Stomach (tissue), 9 donors: ENCODE measurements around the gene MYL2. TPM values are rescaled to one million over a fixed set of nuclear protein-coding genes. Genes with fewer than 3 reads are reported as not detected.

Source experiments
- DNase-seq, 2 donors: peaks; one replicate each; pipeline versions ENCODE4 v3.0.0 to v3.0.0-alpha.2; 2013 to 2019
- H3K27ac ChIP-seq, 5 donors: fragments of 200-600 bp in 4 of 5; sonication (generic) in 4 of 5; one replicate each; pipeline ENCODE4 v1.5.1; 2013 to 2019; ENCODE audit warnings: mild to moderate bottlenecking in 1 of 5, moderate library complexity in 1 of 5
- H3K27me3 ChIP-seq, 3 donors: fragments of 200-600 bp; sonication (generic); one replicate each; pipeline ENCODE4 v1.5.1; 2017 to 2019; ENCODE audit warnings: mixed run types in 1 of 3
- H3K36me3 ChIP-seq, 4 donors: fragments of 200-600 bp; sonication (generic); 1 replicate in 3 of 4; 2 replicates in 1 of 4; pipeline ENCODE4 v1.5.1; 2016 to 2019
- H3K4me1 ChIP-seq, 4 donors: fragments of 200-600 bp; sonication (generic); one replicate each; pipeline ENCODE4 v1.5.1; 2016 to 2019
- H3K4me3 ChIP-seq, 4 donors: fragments of 200-600 bp; sonication (generic) in 3 of 4; one replicate each; pipeline ENCODE4 v1.5.1; 2016 to 2019; ENCODE audit warnings: mild to moderate bottlenecking in 1 of 4
- H3K9me3 ChIP-seq, 4 donors: fragments of 200-600 bp; sonication (generic); one replicate each; pipeline ENCODE4 v1.5.1; 2016 to 2019
- EP300 ChIP-seq: sonication (generic); formaldehyde crosslinking; IDR thresholded peaks from one replicate; pipeline ENCODE4 v1.6.1; 2017; ENCODE audit warnings: antibody characterized with exemption
- POLR2A ChIP-seq, 4 donors: fragments of 450-650 bp; IDR thresholded peaks; one replicate each; pipeline ENCODE4 v1.6.1; 2016; ENCODE audit warnings: antibody characterized with exemption in 4 of 4, control low read depth in 2 of 4, mild to moderate bottlenecking in 1 of 4, moderate library complexity in 1 of 4
- POLR2AphosphoS5 ChIP-seq, 3 donors: sonication (generic); formaldehyde crosslinking; IDR thresholded peaks; one replicate each; pipeline ENCODE4 v1.6.1; 2016; ENCODE audit warnings: antibody characterized with exemption in 3 of 3
- WGBS, 5 donors: extraction: QIAGEN DNeasy Blood & Tissue Kit in 3 of 5; methylation state at CpG; one replicate each; pipeline versions ENCODE4 v1.1.5 to v1.1.7; 2013 to 2018; 5-methylcytosine and 5-hydroxymethylcytosine counted together
- intact Hi-C: fragments of 100-400 bp; cut with DNase I; formaldehyde crosslinking; loops from one replicate; pipeline ENCODE4 v1.15.1; 2023; ENCODE audit warnings: low total_unique reads
- polyA plus RNA-seq, 3 donors: library from polyadenylated mRNA; stranded (reverse); fragments of 200-250 nt; gene quantifications; one replicate each; pipeline ENCODE4 v1.2.3, GENCODE V29; 2013
- total RNA-seq, 5 donors: library from RNA; depleted of rRNA; stranded (reverse); fragments of >200 nt; gene quantifications; one replicate each; pipeline versions ENCODE4 v1.1.0 to v1.2.3, GENCODE V29; 2014 to 2016
- TF ChIP-seq, protein P1 (sequence below), 7 experiments: fragments of 450-650 bp in 4 of 7; fragments of 200-600 bp in 3 of 7; sonication (generic) in 3 of 7; IDR thresholded peaks; one replicate each; pipeline ENCODE4 v1.5.1; 2016 to 2019; ENCODE audit warnings: antibody characterized with exemption in 7 of 7, control low read depth in 2 of 7, mild to moderate bottlenecking in 1 of 7
- donor health status: healthy with polysubstance abuse.
- donor health status: Bipolar disorder and iron deficiency.
- donor health status: healthy.

MYL2 gene
- total and polyA plus RNA-seq, 8 donors = 1.1 to 38.0 (median 5.1) TPM; not detected in 4

DNA sequence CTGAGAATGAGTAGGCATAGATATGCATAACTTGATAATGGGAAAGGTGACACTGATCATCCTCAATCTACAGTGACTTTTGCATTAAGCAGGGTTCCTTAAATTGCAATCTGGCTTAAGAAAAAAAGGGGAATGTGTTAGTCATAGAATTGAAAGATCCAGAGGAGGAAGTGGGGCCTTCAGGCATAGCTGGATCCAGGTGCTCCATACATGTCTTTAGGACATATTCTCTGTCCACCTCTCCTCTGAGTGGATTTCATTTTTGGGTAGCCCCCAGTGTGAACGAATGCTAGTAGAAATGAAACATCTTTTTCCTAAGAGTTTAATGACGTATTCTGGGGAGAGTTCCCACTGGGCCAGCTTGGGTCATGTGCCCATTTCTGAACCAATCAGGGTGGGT, 46.0 kb downstream of the MYL2 start:
- Histone ChIP-seq H3K4me3 (no peak overlapping the region), H3K36me3 (no peaks in the 10 kb centered on the region), H3K27me3 (no peaks in the 10 kb centered on the region), H3K4me1 (no peaks in the 10 kb centered on the region), H3K9me3 (no peaks in the 10 kb centered on the region), H3K27ac (no peak overlapping the region)
- DNase-seq = no peak
- WGBS, 5 donors = 79 to 92% (median 89%) methylated on average over 2 of the region's 2 CpGs
- TF ChIP-seq POLR2AphosphoS5 (IDR thresholded peaks at IDR 0.05) = no peak
- no peak for TF ChIP-seq POLR2A (IDR thresholded peaks at IDR 0.05)
- intact Hi-C loops = no loop called here

DNA sequence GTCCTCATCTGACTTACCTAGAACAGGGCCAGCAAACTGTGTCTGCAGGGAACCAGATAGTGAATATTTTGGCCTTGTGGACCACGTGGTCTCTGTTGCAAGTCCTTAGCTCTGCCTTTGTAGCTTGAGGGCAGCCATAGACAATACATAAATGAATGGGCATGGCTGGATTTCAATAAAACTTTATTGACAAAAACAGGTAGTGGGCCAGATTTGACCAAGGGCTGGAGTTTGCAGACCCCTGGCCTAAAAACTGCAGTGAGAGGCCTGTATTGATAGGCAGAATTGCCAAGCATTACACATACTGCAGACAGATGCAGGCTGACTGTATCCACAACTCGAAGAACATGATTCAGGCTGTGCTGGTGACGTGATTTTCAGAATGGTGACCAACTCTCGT, 48.3 kb downstream of the MYL2 start:
- intact Hi-C loops = no loop called here
- TF ChIP-seq POLR2AphosphoS5 (IDR thresholded peaks at IDR 0.05) (no peak), POLR2A (IDR thresholded peaks at IDR 0.05) (no peak)
- TF ChIP-seq, protein P1, sequence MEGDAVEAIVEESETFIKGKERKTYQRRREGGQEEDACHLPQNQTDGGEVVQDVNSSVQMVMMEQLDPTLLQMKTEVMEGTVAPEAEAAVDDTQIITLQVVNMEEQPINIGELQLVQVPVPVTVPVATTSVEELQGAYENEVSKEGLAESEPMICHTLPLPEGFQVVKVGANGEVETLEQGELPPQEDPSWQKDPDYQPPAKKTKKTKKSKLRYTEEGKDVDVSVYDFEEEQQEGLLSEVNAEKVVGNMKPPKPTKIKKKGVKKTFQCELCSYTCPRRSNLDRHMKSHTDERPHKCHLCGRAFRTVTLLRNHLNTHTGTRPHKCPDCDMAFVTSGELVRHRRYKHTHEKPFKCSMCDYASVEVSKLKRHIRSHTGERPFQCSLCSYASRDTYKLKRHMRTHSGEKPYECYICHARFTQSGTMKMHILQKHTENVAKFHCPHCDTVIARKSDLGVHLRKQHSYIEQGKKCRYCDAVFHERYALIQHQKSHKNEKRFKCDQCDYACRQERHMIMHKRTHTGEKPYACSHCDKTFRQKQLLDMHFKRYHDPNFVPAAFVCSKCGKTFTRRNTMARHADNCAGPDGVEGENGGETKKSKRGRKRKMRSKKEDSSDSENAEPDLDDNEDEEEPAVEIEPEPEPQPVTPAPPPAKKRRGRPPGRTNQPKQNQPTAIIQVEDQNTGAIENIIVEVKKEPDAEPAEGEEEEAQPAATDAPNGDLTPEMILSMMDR (IDR thresholded peaks at IDR 0.05) = no peak
- Histone ChIP-seq H3K4me1 (no peaks in the 10 kb centered on the region), H3K9me3 (no peaks in the 10 kb centered on the region), H3K27ac (no peak overlapping the region), H3K4me3 (no peak overlapping the region), H3K36me3 (no peaks in the 10 kb centered on the region), H3K27me3 (no peaks in the 10 kb centered on the region)
- WGBS, 5 donors = 58 to 78% (median 66%) methylated on average over 4 of the region's 4 CpGs
- no peak for DNase-seq

DNA sequence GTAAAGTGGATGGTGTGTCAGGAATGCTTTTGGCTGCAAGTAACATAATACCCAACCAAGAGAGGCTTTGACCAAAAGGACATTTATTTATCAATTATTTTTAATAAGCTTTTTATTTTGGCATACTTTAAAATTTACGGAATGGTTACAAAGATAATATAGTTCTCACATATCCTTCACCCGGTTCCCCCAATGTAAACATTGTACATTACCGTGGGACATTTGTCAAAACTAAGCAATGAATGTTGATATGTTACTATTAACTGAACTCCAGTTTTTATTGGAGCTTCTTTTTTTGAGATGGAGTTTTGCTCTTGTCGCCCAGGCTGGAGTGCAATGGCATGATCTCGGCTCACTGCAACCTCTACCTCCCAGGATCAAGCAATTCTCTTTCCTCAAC, 50.6 kb downstream of the MYL2 start:
- DNase-seq = no peak
- TF ChIP-seq EP300 = no peak
- TF ChIP-seq, protein P1 (IDR thresholded peaks at IDR 0.05) = no peak
- no peak for TF ChIP-seq POLR2AphosphoS5 (IDR thresholded peaks at IDR 0.05)
- TF ChIP-seq POLR2A (IDR thresholded peaks at IDR 0.05) = no peak
- Histone ChIP-seq H3K4me1 (no peaks in the 10 kb centered on the region), H3K27me3 (no peaks in the 10 kb centered on the region), H3K36me3 (no peaks in the 10 kb centered on the region), H3K4me3 (no peak overlapping the region), H3K27ac (no peak overlapping the region), H3K9me3 (no peaks in the 10 kb centered on the region)
- WGBS, 5 donors = 78 to 90% (median 89%) methylated on average over 5 of the region's 5 CpGs
- intact Hi-C loops = no loop called here

DNA sequence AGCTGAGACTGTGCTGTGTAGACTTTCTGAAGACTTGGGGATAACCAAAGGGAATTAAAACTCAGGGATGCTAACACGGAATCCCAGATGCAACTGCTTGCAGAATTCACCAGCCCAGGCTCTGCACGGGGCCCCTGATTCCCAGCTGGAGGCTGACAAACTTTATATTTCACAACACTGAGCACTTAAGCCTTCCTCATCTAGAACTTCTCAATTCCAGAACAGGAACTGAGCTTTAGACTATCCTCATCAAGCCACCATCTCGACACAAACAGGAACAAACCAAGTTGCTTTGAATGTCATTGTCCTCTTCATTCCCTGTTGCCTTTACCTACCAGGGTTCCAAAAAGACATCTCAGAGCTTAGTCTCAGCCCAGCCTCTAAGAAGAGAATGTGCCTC, 51.4 kb downstream of the MYL2 start:
- Histone ChIP-seq H3K27ac (no peak overlapping the region), H3K4me1 (no peaks in the 10 kb centered on the region), H3K9me3 (no peaks in the 10 kb centered on the region), H3K36me3 (no peaks in the 10 kb centered on the region), H3K27me3 (no peaks in the 10 kb centered on the region), H3K4me3 (no peak overlapping the region)
- intact Hi-C loops = no loop called here
- TF ChIP-seq POLR2AphosphoS5 (IDR thresholded peaks at IDR 0.05) (no peak), EP300 (no peak), POLR2A (IDR thresholded peaks at IDR 0.05) (no peak)
- TF ChIP-seq, protein P1 (IDR thresholded peaks at IDR 0.05) = no peak
- WGBS, 5 donors = 53 to 77% (median 68%) methylated on average over 3 of the region's 3 CpGs
- no peak for DNase-seq

DNA sequence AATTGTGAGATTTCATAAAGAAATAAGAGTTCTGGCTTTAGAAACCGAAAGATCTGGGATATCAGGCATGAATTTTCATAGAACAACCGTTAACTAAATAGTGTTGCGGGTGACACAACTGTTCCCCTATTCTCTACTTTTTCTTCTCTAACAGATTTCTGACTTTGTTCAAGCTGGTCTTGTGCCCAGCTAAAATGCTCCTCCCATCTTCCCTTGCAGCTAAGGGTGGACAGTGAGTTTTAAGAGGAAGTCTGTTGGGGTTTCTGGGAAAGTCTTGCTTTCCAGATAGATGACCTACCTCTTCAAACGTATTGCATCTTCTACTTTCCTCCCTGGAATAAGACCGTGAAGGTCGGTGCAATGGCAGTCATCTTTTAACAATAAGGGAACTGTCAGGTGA, 54.9 kb downstream of the MYL2 start:
- intact Hi-C loops = no loop called here
- H3K36me3 ChIP-seq = no peaks in the 10 kb centered on the region
- no peak for DNase-seq

More for the DNA sequence above, 54.9 kb downstream of the MYL2 start:
- H3K27me3 ChIP-seq = no peaks in the 10 kb centered on the region
- no peaks in the 10 kb centered on the region for H3K4me1 ChIP-seq
- TF ChIP-seq POLR2AphosphoS5 (IDR thresholded peaks at IDR 0.05) (no peak), POLR2A (IDR thresholded peaks at IDR 0.05) (no peak), EP300 (no peak)
- TF ChIP-seq, protein P1 (IDR thresholded peaks at IDR 0.05) = no peak
- no peaks in the 10 kb centered on the region for H3K9me3 ChIP-seq
- 86 to 89% (median 86%) methylated on average over 6 of the region's 6 CpGs for WGBS, 5 donors
- no peak overlapping the region for H3K27ac ChIP-seq
- H3K4me3 ChIP-seq = no peak overlapping the region
